ENCODE measurements around the gene RPP40. TPM values are rescaled to one million over a fixed set of nuclear protein-coding genes. Genes with fewer than 3 reads are reported as not detected.

Gene RPP40
- total RNA-seq, 1 experiment from 2014 or later: 30.7 TPM

- no TSS peak for BruUV-seq (replicated peaks)
- Histone ChIP-seq H3K27ac (ENCODE audit: low read depth, low read length, poor library complexity, severe bottlenecking) (no peak overlapping the region), H3K36me3 (ENCODE audit: insufficient read depth, low read length, poor library complexity, severe bottlenecking) (no peaks in the 10 kb centered on the region), H3K4me3 (ENCODE audit: low read depth, low read length, poor library complexity, severe bottlenecking) (no peak overlapping the region), H3K4me1 (ENCODE audit: insufficient read depth, low read length, poor library complexity, severe bottlenecking) (peaks cover 8% of the 10 kb centered on the region), H3K9me3 (ENCODE audit: low read depth, low read length, poor library complexity, severe bottlenecking) (no peaks in the 10 kb centered on the region), H3K27me3 (replicated peaks; ENCODE audit: insufficient read depth, low read depth, low read length, poor library complexity) (no peaks in the 10 kb centered on the region)
- no peak for TF ChIP-seq EZH2 (IDR thresholded peaks at IDR 0.05; ENCODE audit: borderline replicate concordance, low read depth, low read length, poor library complexity, severe bottlenecking)
- no peak for TF ChIP-seq CTCF (conservative IDR thresholded peaks at IDR 0.05; ENCODE audit: low read depth, low read length)
- POLR2A ChIA-PET (ENCODE audit: low non-redundant PET): no interaction called here
- no peak for DNase-seq (ENCODE audit: low spot score)
- intact Hi-C loops (cut with micrococcal nuclease; ENCODE audit: unreplicated experiment): no loop called here
- CTCF ChIA-PET: no interaction called here
Observed at GRCh38 chr6:4950836-4951533, 52.9 kb downstream of the RPP40 start.

- no peak for DNase-seq (ENCODE audit: low spot score)
- POLR2A ChIA-PET (ENCODE audit: low non-redundant PET): no interaction called here
Observed at GRCh38 chr6:4950076-4950475, 53.8 kb downstream of the RPP40 start.

GRCh38 chr6:4948781-4949450 lies 54.9 kb downstream of the RPP40 start:
- Histone ChIP-seq H3K27me3 (replicated peaks; ENCODE audit: insufficient read depth, low read depth, low read length, poor library complexity) (no peaks in the 10 kb centered on the region), H3K9me3 (ENCODE audit: low read depth, low read length, poor library complexity, severe bottlenecking) (no peaks in the 10 kb centered on the region), H3K4me1 (ENCODE audit: insufficient read depth, low read length, poor library complexity, severe bottlenecking) (peaks cover 8% of the 10 kb centered on the region), H3K27ac (ENCODE audit: low read depth, low read length, poor library complexity, severe bottlenecking) (peak overlapping the region; percentile 65), H3K4me3 (ENCODE audit: low read depth, low read length, poor library complexity, severe bottlenecking) (no peak overlapping the region), H3K36me3 (ENCODE audit: insufficient read depth, low read length, poor library complexity, severe bottlenecking) (no peaks in the 10 kb centered on the region)
- ChIA-PET POLR2A (ENCODE audit: low non-redundant PET) (no interaction called here), CTCF (no interaction called here)
- BruUV-seq (replicated peaks): no TSS peak
- intact Hi-C loops (cut with micrococcal nuclease; ENCODE audit: unreplicated experiment): no loop called here
- peak; percentile 30 for DNase-seq (ENCODE audit: low spot score)
- no peak for TF ChIP-seq EZH2 (IDR thresholded peaks at IDR 0.05; ENCODE audit: borderline replicate concordance, low read depth, low read length, poor library complexity, severe bottlenecking)
- TF ChIP-seq CTCF (conservative IDR thresholded peaks at IDR 0.05; ENCODE audit: low read depth, low read length): no peak

More at GRCh38 chr6:4950076-4950475, 53.8 kb downstream of the RPP40 start:
- no peak overlapping the region for H3K4me3 ChIP-seq (ENCODE audit: low read depth, low read length, poor library complexity, severe bottlenecking)
- intact Hi-C loops (cut with micrococcal nuclease; ENCODE audit: unreplicated experiment): no loop called here
- peaks cover 8% of the 10 kb centered on the region for H3K4me1 ChIP-seq (ENCODE audit: insufficient read depth, low read length, poor library complexity, severe bottlenecking)
- CTCF ChIA-PET: no interaction called here
- BruUV-seq (replicated peaks): no TSS peak
- H3K36me3 ChIP-seq (ENCODE audit: insufficient read depth, low read length, poor library complexity, severe bottlenecking): no peaks in the 10 kb centered on the region
- H3K9me3 ChIP-seq (ENCODE audit: low read depth, low read length, poor library complexity, severe bottlenecking): no peaks in the 10 kb centered on the region
- TF ChIP-seq CTCF (conservative IDR thresholded peaks at IDR 0.05; ENCODE audit: low read depth, low read length): no peak
- TF ChIP-seq EZH2 (IDR thresholded peaks at IDR 0.05; ENCODE audit: borderline replicate concordance, low read depth, low read length, poor library complexity, severe bottlenecking): no peak
- H3K27me3 ChIP-seq (replicated peaks; ENCODE audit: insufficient read depth, low read depth, low read length, poor library complexity): no peaks in the 10 kb centered on the region
- H3K27ac ChIP-seq (ENCODE audit: low read depth, low read length, poor library complexity, severe bottlenecking): no peak overlapping the region

All from A673 (cell line).